Karpas-422 (cell line): ENCODE results near the gene ZDHHC7. TPM values are rescaled to one million over a fixed set of nuclear protein-coding genes. Genes with fewer than 3 reads are reported as not detected.

Experiments used
- DNase-seq: peaks from one replicate; pipeline ENCODE4 v3.0.0-alpha.2; 2015
- H2AFZ ChIP-seq: fragments of 200-600 bp; sonication (generic); 2 replicates; pipeline ENCODE4 v1.6.1; 2014; ENCODE audit warnings: antibody characterized with exemption, low read length, mixed read lengths
- H3K27ac ChIP-seq: fragments of 200-600 bp; sonication (generic); 2 replicates; pipeline ENCODE4 v1.5.1; 2014; ENCODE audit warnings: mild to moderate bottlenecking, low read length, moderate library complexity
- H3K27me3 ChIP-seq: fragments of 200-600 bp; sonication (generic); 2 replicates; pipeline ENCODE4 v1.6.1; 2014; ENCODE audit warnings: low read length, mixed read lengths
- H3K36me3 ChIP-seq: fragments of 200-600 bp; sonication (generic); 2 replicates; pipeline ENCODE4 v1.6.1; 2014; ENCODE audit warnings: low read length, mixed read lengths; ENCODE audit not compliant: insufficient read depth
- H3K4me1 ChIP-seq: fragments of 200-600 bp; sonication (generic); 2 replicates; pipeline ENCODE4 v1.6.1; 2014; ENCODE audit warnings: mild to moderate bottlenecking, low read length, mixed read lengths
- H3K4me2 ChIP-seq: fragments of 200-600 bp; sonication (generic); 2 replicates; pipeline ENCODE4 v1.6.1; 2014; ENCODE audit warnings: low read length, low read depth, mild to moderate bottlenecking; ENCODE audit not compliant: poor library complexity, severe bottlenecking
- H3K4me3 ChIP-seq: fragments of 200-600 bp; sonication (generic); 2 replicates; pipeline ENCODE4 v1.5.1; 2014; ENCODE audit warnings: mild to moderate bottlenecking, antibody characterized with exemption, low read length, mixed read lengths
- H3K79me2 ChIP-seq: fragments of 200-600 bp; sonication (generic); 2 replicates; pipeline ENCODE4 v1.6.1; 2014; ENCODE audit warnings: mild to moderate bottlenecking, low read length, mixed read lengths
- H3K9ac ChIP-seq: fragments of 200-600 bp; sonication (generic); 2 replicates; pipeline ENCODE4 v1.6.0; 2014; ENCODE audit warnings: low read length
- H3K9me2 ChIP-seq: fragments of 200-600 bp; sonication (generic), shearing (Covaris generic); replicated peaks from 2 replicates; pipeline ENCODE4 v1.6.0; 2014; ENCODE audit warnings: mild to moderate bottlenecking, low read length, moderate library complexity; ENCODE audit not compliant: insufficient read depth
- H3K9me3 ChIP-seq: fragments of 300-700, 200-600 bp; sonication (generic); 2 replicates; pipeline ENCODE4 v1.6.1; 2014; ENCODE audit warnings: low read length, mixed read lengths
- H4K20me1 ChIP-seq: fragments of 200-600 bp; sonication (generic); 2 replicates; pipeline ENCODE4 v1.6.1; 2014; ENCODE audit warnings: mild to moderate bottlenecking, antibody characterized with exemption, low read length, low read depth; ENCODE audit not compliant: insufficient read depth
- total RNA-seq: library from RNA; depleted of rRNA; stranded (reverse); fragments of >200 nt; shearing (Covaris generic); gene quantifications from 2 replicates; pipeline ENCODE4 v1.2.3, GENCODE V29; 2014; ENCODE audit warnings: low replicate concordance

Gene ZDHHC7
- total RNA-seq, 1 experiment from 2014 or later = 22.5 TPM

GRCh38 chr16:85029981-85030401, 18.7 kb upstream of the ZDHHC7 start:
- no peak overlapping the region for H3K27ac ChIP-seq

GRCh38 chr16:85029408-85029784, 18.1 kb upstream of the ZDHHC7 start:
- Histone ChIP-seq H2AFZ (no peak overlapping the region), H4K20me1 (no peaks in the 10 kb centered on the region), H3K9me3 (no peaks in the 10 kb centered on the region), H3K9ac (no peak overlapping the region), H3K27ac (no peak overlapping the region), H3K9me2 (no peaks in the 10 kb centered on the region), H3K4me3 (no peak overlapping the region), H3K4me2 (no peak overlapping the region), H3K36me3 (no peaks in the 10 kb centered on the region), H3K27me3 (no peaks in the 10 kb centered on the region), H3K79me2 (no peaks in the 10 kb centered on the region), H3K4me1 (peaks cover 18% of the 10 kb centered on the region)
- DNase-seq = no peak

More at GRCh38 chr16:85029981-85030401, 18.7 kb upstream of the ZDHHC7 start:
- no peaks in the 10 kb centered on the region for H4K20me1 ChIP-seq
- no peaks in the 10 kb centered on the region for H3K9me2 ChIP-seq
- no peak for DNase-seq
- H3K4me3 ChIP-seq = no peak overlapping the region
- no peaks in the 10 kb centered on the region for H3K9me3 ChIP-seq
- no peaks in the 10 kb centered on the region for H3K36me3 ChIP-seq
- H3K4me2 ChIP-seq = no peak overlapping the region
- no peak overlapping the region for H2AFZ ChIP-seq
- H3K27me3 ChIP-seq = no peaks in the 10 kb centered on the region
- H3K9ac ChIP-seq = no peak overlapping the region
- peaks cover 18% of the 10 kb centered on the region for H3K4me1 ChIP-seq
- H3K79me2 ChIP-seq = no peaks in the 10 kb centered on the region

- Histone ChIP-seq H3K36me3 (no peaks in the 10 kb centered on the region), H3K4me1 (peaks cover 18% of the 10 kb centered on the region), H3K27ac (no peak overlapping the region), H3K4me2 (no peak overlapping the region), H3K79me2 (no peaks in the 10 kb centered on the region), H2AFZ (no peak overlapping the region), H3K27me3 (no peaks in the 10 kb centered on the region), H3K9ac (0 out of 2 replicates have a peak overlapping the region, but pooled peaks have one; percentile 80), H4K20me1 (no peaks in the 10 kb centered on the region), H3K9me2 (no peaks in the 10 kb centered on the region), H3K4me3 (no peak overlapping the region), H3K9me3 (no peaks in the 10 kb centered on the region)
- peak; percentile 52 for DNase-seq
These were observed 17.5 kb upstream of the ZDHHC7 start for GRCh38 chr16:85028685-85029407.

GRCh38 chr16:85027958-85028684, 16.8 kb upstream of the ZDHHC7 start:
- peaks cover 18% of the 10 kb centered on the region for H3K4me1 ChIP-seq
- no peaks in the 10 kb centered on the region for H3K27me3 ChIP-seq
- H3K36me3 ChIP-seq = no peaks in the 10 kb centered on the region
- H3K4me2 ChIP-seq = peak overlapping the region; percentile 95
- DNase-seq = peak; percentile 49
- H3K27ac ChIP-seq = no peak overlapping the region
- H3K9ac ChIP-seq = peak overlapping the region; percentile 80
- H3K9me3 ChIP-seq = no peaks in the 10 kb centered on the region
- H3K79me2 ChIP-seq = no peaks in the 10 kb centered on the region
- H3K9me2 ChIP-seq = no peaks in the 10 kb centered on the region
- H2AFZ ChIP-seq = peak overlapping the region; percentile 90; the same call in 1 of the 2 replicates
- H3K4me3 ChIP-seq = peak overlapping the region; percentile 80
- no peaks in the 10 kb centered on the region for H4K20me1 ChIP-seq

GRCh38 chr16:85027349-85027957, 16.1 kb upstream of the ZDHHC7 start, which contains the start of gene KIAA0513:
Gene KIAA0513, plus strand, starts transcription at chr16:85027795. Its CDS starts 39,277 bp downstream, at chr16:85067072.
- Histone ChIP-seq H3K27me3 (no peaks in the 10 kb centered on the region), H3K4me3 (peak within 1 kb of the TSS; percentile 80), H3K4me2 (peak within 1 kb of the TSS; percentile 95), H3K36me3 (no peaks in the 10 kb centered on the region), H3K27ac (no peak within 1 kb of the TSS), H3K4me1 (peaks cover 18% of the 10 kb centered on the region), H3K79me2 (no peaks in the 10 kb centered on the region), H3K9me3 (no peaks in the 10 kb centered on the region), H3K9me2 (no peaks in the 10 kb centered on the region), H4K20me1 (no peaks in the 10 kb centered on the region), H2AFZ (peak within 1 kb of the TSS; percentile 93), H3K9ac (peak within 1 kb of the TSS; percentile 80)
- peak; percentile 98 for DNase-seq

- peak overlapping the region; percentile 80 for H3K4me3 ChIP-seq
- no peaks in the 10 kb centered on the region for H4K20me1 ChIP-seq
- no peak overlapping the region for H2AFZ ChIP-seq
- no peak for DNase-seq
- H3K79me2 ChIP-seq = no peaks in the 10 kb centered on the region
- peaks cover 18% of the 10 kb centered on the region for H3K4me1 ChIP-seq
- no peaks in the 10 kb centered on the region for H3K36me3 ChIP-seq
- H3K9ac ChIP-seq = peak overlapping the region; percentile 73
- H3K4me2 ChIP-seq = peak overlapping the region; percentile 95
- no peaks in the 10 kb centered on the region for H3K9me2 ChIP-seq
- H3K27ac ChIP-seq = no peak overlapping the region
- H3K9me3 ChIP-seq = no peaks in the 10 kb centered on the region
- no peaks in the 10 kb centered on the region for H3K27me3 ChIP-seq
These were observed 15.4 kb upstream of the ZDHHC7 start for GRCh38 chr16:85026703-85027102.

GRCh38 chr16:85025781-85026653, 14.7 kb upstream of the ZDHHC7 start:
- Histone ChIP-seq H3K4me2 (no peak overlapping the region), H3K4me3 (no peak overlapping the region), H3K36me3 (no peaks in the 10 kb centered on the region), H4K20me1 (no peaks in the 10 kb centered on the region), H3K9me2 (no peaks in the 10 kb centered on the region), H2AFZ (no peak overlapping the region), H3K27ac (no peak overlapping the region), H3K9ac (no peak overlapping the region), H3K4me1 (peaks cover 18% of the 10 kb centered on the region), H3K9me3 (no peaks in the 10 kb centered on the region), H3K27me3 (no peaks in the 10 kb centered on the region), H3K79me2 (no peaks in the 10 kb centered on the region)
- DNase-seq = no peak
